ENCODE measurements around the gene CNTNAP2. TPM values are rescaled to one million over a fixed set of nuclear protein-coding genes. Genes with fewer than 3 reads are reported as not detected.

The CNTNAP2 gene
- total RNA-seq, 4 donors from 2014 or later = 0.42 TPM; not detected in 3

- Histone ChIP-seq H3K27ac (no peak overlapping the region), H3K4me1 (no peaks in the 10 kb centered on the region), H3K36me3 (no peaks in the 10 kb centered on the region), H3K4me3 (no peak overlapping the region), H3K27me3 (no peaks in the 10 kb centered on the region), H3K9me3 (no peaks in the 10 kb centered on the region)
- DNase-seq (ENCODE audit: low spot score in 2 of 2) = no peak
- TF ChIP-seq CTCF (IDR thresholded peaks at IDR 0.05) = no peak
- no peak for TF ChIP-seq EP300 (IDR thresholded peaks at IDR 0.05)
- TF ChIP-seq POLR2A (IDR thresholded peaks at IDR 0.05) = no peak
Observed at GRCh38 chr7:148177972-148178371, 2061.4 kb downstream of the CNTNAP2 start.

DNA sequence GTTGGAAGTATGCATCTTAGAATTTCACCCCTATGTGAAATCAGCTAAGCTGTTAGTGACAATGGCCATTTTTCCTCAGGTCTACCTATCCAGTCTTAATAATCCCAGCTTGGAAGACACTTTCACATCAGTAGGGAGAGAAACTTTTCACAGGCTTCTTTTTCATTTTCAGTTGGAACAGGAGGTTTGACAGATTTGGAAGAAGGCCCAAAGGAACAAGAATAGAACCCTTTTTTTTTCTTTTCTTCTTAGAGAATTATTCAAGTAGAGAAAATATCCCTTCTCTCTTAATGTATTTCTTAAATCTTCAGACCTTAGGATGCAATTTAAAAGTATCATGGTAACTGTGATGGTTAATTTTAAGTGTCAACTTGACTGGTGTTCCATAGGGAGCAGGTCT, 2063.5 kb downstream of the CNTNAP2 start:
- DNase-seq (ENCODE audit: low spot score in 2 of 2) = no peak
- no peak overlapping the region for H3K27ac ChIP-seq
- TF ChIP-seq POLR2A (IDR thresholded peaks at IDR 0.05) (no peak), CTCF (IDR thresholded peaks at IDR 0.05) (no peak), EP300 (IDR thresholded peaks at IDR 0.05) (no peak)
- H3K4me1 ChIP-seq = peaks cover 0 to 4% (median 0%) of the 10 kb centered on the region in 4 donors
- H3K36me3 ChIP-seq = no peaks in the 10 kb centered on the region
- no peaks in the 10 kb centered on the region for H3K9me3 ChIP-seq
- no peak overlapping the region for H3K4me3 ChIP-seq
- no peaks in the 10 kb centered on the region for H3K27me3 ChIP-seq

GRCh38 chr7:148182264-148182663, 2065.7 kb downstream of the CNTNAP2 start:
- WGBS, 2 donors = 66 to 88% methylated on average over 5 of the region's 5 CpGs
- H3K27ac ChIP-seq = no peak overlapping the region
- no peak for TF ChIP-seq EP300 (IDR thresholded peaks at IDR 0.05)
- TF ChIP-seq POLR2A (IDR thresholded peaks at IDR 0.05) = no peak
- TF ChIP-seq CTCF (IDR thresholded peaks at IDR 0.05) = no peak

DNA sequence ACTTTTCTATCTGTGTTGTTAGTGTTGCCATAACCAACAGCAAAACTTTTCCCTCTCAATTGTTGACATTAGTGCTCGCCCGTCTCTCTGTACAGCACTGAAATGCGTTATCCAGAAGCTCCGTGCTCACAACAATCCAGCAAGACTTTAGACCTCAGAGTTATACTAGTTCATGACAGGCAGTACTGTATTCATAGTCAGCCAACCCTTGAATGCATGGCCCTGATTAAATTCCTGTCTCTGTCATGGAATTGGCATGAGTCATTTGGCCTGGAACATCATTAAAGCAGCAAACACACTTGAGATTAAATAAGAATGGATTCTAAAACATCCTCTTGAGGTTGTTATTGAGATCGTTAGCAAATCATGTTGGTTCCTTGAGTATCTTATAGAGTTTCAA, 2068.4 kb downstream of the CNTNAP2 start:
- H3K36me3 ChIP-seq = no peaks in the 10 kb centered on the region
- 30 to 36% methylated on average over 5 of the region's 5 CpGs for WGBS, 2 donors
- H3K4me3 ChIP-seq = no peak overlapping the region
- no peaks in the 10 kb centered on the region for H3K27me3 ChIP-seq
- no peaks in the 10 kb centered on the region for H3K9me3 ChIP-seq
- H3K27ac ChIP-seq = no peak overlapping the region
- TF ChIP-seq POLR2A (IDR thresholded peaks at IDR 0.05) = no peak
- no peak for TF ChIP-seq CTCF (IDR thresholded peaks at IDR 0.05)
- no peak for TF ChIP-seq EP300 (IDR thresholded peaks at IDR 0.05)
- peaks cover 0 to 4% (median 0%) of the 10 kb centered on the region in 4 donors for H3K4me1 ChIP-seq
- DNase-seq (ENCODE audit: low spot score in 2 of 2) = no peak

More at GRCh38 chr7:148182264-148182663, 2065.7 kb downstream of the CNTNAP2 start:
- DNase-seq (ENCODE audit: low spot score in 2 of 2) = no peak
- Histone ChIP-seq H3K36me3 (no peaks in the 10 kb centered on the region), H3K9me3 (no peaks in the 10 kb centered on the region), H3K4me3 (no peak overlapping the region), H3K27me3 (no peaks in the 10 kb centered on the region), H3K4me1 (peaks cover 0 to 4% (median 0%) of the 10 kb centered on the region in 4 donors)

GRCh38 chr7:148187471-148187870, 2070.9 kb downstream of the CNTNAP2 start:
- H3K9me3 ChIP-seq = no peaks in the 10 kb centered on the region
- no peak overlapping the region for H3K4me3 ChIP-seq
- no peaks in the 10 kb centered on the region for H3K36me3 ChIP-seq
- DNase-seq (ENCODE audit: low spot score in 2 of 2) = no peak
- no peak overlapping the region for H3K27ac ChIP-seq
- peaks cover 0 to 4% (median 0%) of the 10 kb centered on the region in 4 donors for H3K4me1 ChIP-seq
- H3K27me3 ChIP-seq = no peaks in the 10 kb centered on the region
- no peak for TF ChIP-seq CTCF (IDR thresholded peaks at IDR 0.05)
- TF ChIP-seq POLR2A (IDR thresholded peaks at IDR 0.05) = no peak
- TF ChIP-seq EP300 (IDR thresholded peaks at IDR 0.05) = no peak
- WGBS, 2 donors = 52 to 56% methylated on average over 6 of the region's 6 CpGs

Measured in tibial nerve (tissue), 4 donors.